ENCODE results near the gene EFCAB12.

DNA sequence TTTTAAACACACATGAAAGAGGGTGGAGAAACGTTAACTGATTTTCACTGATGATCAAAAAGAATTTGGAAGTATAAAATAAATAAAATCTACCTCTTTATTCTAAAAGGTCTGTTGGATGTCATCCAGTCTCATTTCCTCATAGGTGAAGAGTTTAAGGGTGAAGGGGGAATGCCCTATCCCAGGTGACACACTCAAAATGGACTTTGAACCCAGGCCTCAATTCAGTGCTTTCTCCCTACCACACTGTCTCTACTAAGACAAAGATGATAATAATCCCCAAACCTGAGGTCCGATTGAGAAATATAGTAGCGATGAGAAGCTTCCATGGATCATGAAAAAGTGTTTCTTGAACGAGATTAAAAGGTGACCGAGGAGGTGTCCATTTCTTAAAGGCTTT is 5.1 kb upstream of the EFCAB12 start:
- no peak for TF ChIP-seq CTCF (IDR thresholded peaks at IDR 0.05)
- no peak for TF ChIP-seq POLR2AphosphoS5 (IDR thresholded peaks at IDR 0.05)
